IMR-90 (cell line): Measurements from ENCODE around the gene COPZ1. TPM values are rescaled to one million over a fixed set of nuclear protein-coding genes. Genes with fewer than 3 reads are reported as not detected.
A peak's percentile ranks its signal among the peaks of the same experiment; 100 is the strongest.

Experiments
- ATAC-seq: fragments of 200-7000 bp; cut with Tn5 transposase; 2 replicates; pipeline ENCODE4 v1.9.1; 2020; ENCODE audit warnings: low read depth, mild to moderate bottlenecking, moderate library complexity
- BruUV-seq: library from RNA; stranded (reverse); fragments of 400-500 nt; replicated peaks from 2 replicates; lab custom pipeline; 2021; lab: Mats Ljungman, UMichigan
- CTCF ChIA-PET: fragments of 300-600 bp; formaldehyde crosslinking; extraction: SDS; loops from one replicate; lab custom pipeline; 2021; ENCODE audit warnings: antibody characterized with exemption; lab: Yijun Ruan, JAX
- POLR2A ChIA-PET: fragments of 300-600 bp; sonication (Branson Sonifier 250); formaldehyde crosslinking; loops from one replicate; lab custom pipeline; 2022; ENCODE audit warnings: antibody characterized with exemption; ENCODE audit not compliant: unreplicated experiment; lab: Charles Lee
- DNase-seq: peaks from one replicate; pipeline ENCODE4 v3.0.0; 2013
- H2AFZ ChIP-seq: replicated peaks from 2 replicates; pipeline ENCODE3; 2013; ENCODE audit warnings: low read length, mild to moderate bottlenecking; ENCODE audit not compliant: poor library complexity
- H2AK5ac ChIP-seq: 2 replicates; pipeline ENCODE4 v1.6.1; 2013; ENCODE audit warnings: low read depth, low read length, inconsistent platforms
- H2AK9ac ChIP-seq: replicated peaks from 2 replicates; pipeline ENCODE3; 2013; ENCODE audit warnings: mild to moderate bottlenecking, low read depth, low read length, moderate library complexity; ENCODE audit not compliant: poor library complexity
- H2BK120ac ChIP-seq: 2 replicates; pipeline ENCODE4 v1.6.1; 2013; ENCODE audit warnings: low read depth, low read length, inconsistent platforms
- H2BK15ac ChIP-seq: 3 replicates; pipeline ENCODE4 v1.6.1; 2013; ENCODE audit warnings: low read depth, low read length, inconsistent platforms
- H2BK20ac ChIP-seq: 2 replicates; pipeline ENCODE4 v1.6.1; 2013; ENCODE audit warnings: low read depth, mild to moderate bottlenecking, inconsistent platforms, low read length, moderate library complexity
- H2BK5ac ChIP-seq: 2 replicates; pipeline ENCODE4 v1.6.1; 2013; ENCODE audit warnings: mild to moderate bottlenecking, low read depth, low read length, inconsistent platforms; ENCODE audit not compliant: poor library complexity, severe bottlenecking
- H3K14ac ChIP-seq: replicated peaks from 2 replicates; pipeline ENCODE4 v1.6.1; 2013; ENCODE audit warnings: low read depth, low read length, inconsistent platforms
- H3K18ac ChIP-seq: 2 replicates; pipeline ENCODE4 v1.6.1; 2013; ENCODE audit warnings: low read depth, low read length, control low read depth
- H3K23ac ChIP-seq: 2 replicates; pipeline ENCODE4 v1.6.1; 2013; ENCODE audit warnings: low read depth, low read length, inconsistent platforms
- H3K27ac ChIP-seq: 2 replicates; pipeline ENCODE4 v1.5.1; 2013; ENCODE audit warnings: mild to moderate bottlenecking, control low read depth, low read length; ENCODE audit not compliant: insufficient read depth
- H3K27me3 ChIP-seq: 2 replicates; pipeline ENCODE4 v1.6.1; 2013; ENCODE audit warnings: low read length; ENCODE audit not compliant: control insufficient read depth, insufficient read depth
- H3K36me3 ChIP-seq: 2 replicates; pipeline ENCODE4 v1.6.1; 2013; ENCODE audit warnings: low read length, mixed read lengths; ENCODE audit not compliant: control insufficient read depth, insufficient read depth
- H3K4ac ChIP-seq: 2 replicates; pipeline ENCODE4 v1.6.1; 2013; ENCODE audit warnings: low read depth, low read length, inconsistent platforms
- H3K4me1 ChIP-seq: 2 replicates; pipeline ENCODE4 v1.6.1; 2013; ENCODE audit warnings: low read length, mixed read lengths; ENCODE audit not compliant: control insufficient read depth, insufficient read depth
- H3K4me2 ChIP-seq: 2 replicates; pipeline ENCODE4 v1.6.1; 2013; ENCODE audit warnings: low read depth, mild to moderate bottlenecking, control low read depth, low read length, moderate library complexity
- H3K4me3 ChIP-seq: 2 replicates; pipeline ENCODE4 v1.5.1; 2013; ENCODE audit warnings: low read depth, mild to moderate bottlenecking, control low read depth, low read length, moderate library complexity; ENCODE audit not compliant: insufficient read depth
- H3K56ac ChIP-seq: 2 replicates; pipeline ENCODE4 v1.6.1; 2013; ENCODE audit warnings: low read length, inconsistent platforms; ENCODE audit not compliant: insufficient read depth; ENCODE audit errors: extremely low read depth
- H3K79me1 ChIP-seq, 2 experiments: 2 replicates each; pipeline ENCODE4 v1.6.1; 2013; ENCODE audit warnings: low read length in 2 of 2, inconsistent platforms in 1 of 2, low read depth in 1 of 2
- H3K9ac ChIP-seq: 2 replicates; pipeline ENCODE4 v1.6.1; 2013; ENCODE audit warnings: low read depth, low read length, control low read depth
- H3K9me1 ChIP-seq: 2 replicates; pipeline ENCODE4 v1.6.1; 2013; ENCODE audit warnings: low read length, inconsistent platforms; ENCODE audit not compliant: insufficient read depth
- H3K9me3 ChIP-seq: 2 replicates; pipeline ENCODE4 v1.6.1; 2013; ENCODE audit warnings: low read length; ENCODE audit not compliant: control insufficient read depth, insufficient read depth
- H4K20me1 ChIP-seq: 2 replicates; pipeline ENCODE4 v1.6.1; 2013; ENCODE audit warnings: low read length, inconsistent platforms; ENCODE audit not compliant: insufficient read depth
- H4K5ac ChIP-seq: 2 replicates; pipeline ENCODE4 v1.6.1; 2013; ENCODE audit warnings: mild to moderate bottlenecking, low read depth, low read length, control low read depth
- H4K8ac ChIP-seq, 2 experiments: 2 replicates each; pipeline ENCODE4 v1.6.1; 2013; ENCODE audit warnings: low read depth in 2 of 2, low read length in 2 of 2, control low read depth in 1 of 2, inconsistent platforms in 1 of 2
- H4K91ac ChIP-seq: 2 replicates; pipeline ENCODE4 v1.6.1; 2013; ENCODE audit warnings: low read depth, low read length, inconsistent platforms; ENCODE audit not compliant: insufficient read depth
- BHLHE40 ChIP-seq: fragments of 150-350 bp; IDR thresholded peaks from 2 replicates; pipeline ENCODE4 v1.6.1; 2016; ENCODE audit warnings: mild to moderate bottlenecking, low read depth, low read length
- CEBPB ChIP-seq: IDR thresholded peaks from 2 replicates; pipeline ENCODE4 v1.6.1; 2012; ENCODE audit warnings: low read depth, low read length, improper control_type of control experiment
- CHD1 ChIP-seq: IDR thresholded peaks from 2 replicates; pipeline ENCODE4 v1.6.1; 2012; ENCODE audit warnings: low read depth, low read length, improper control_type of control experiment
- FOS ChIP-seq: fragments of 150-350 bp; IDR thresholded peaks from 2 replicates; pipeline ENCODE4 v1.6.1; 2016; ENCODE audit warnings: low read depth, low read length
- MAFK ChIP-seq: IDR thresholded peaks from 2 replicates; pipeline ENCODE4 v1.6.1; 2012; ENCODE audit warnings: low read depth, low read length, improper control_type of control experiment
- MAZ ChIP-seq: IDR thresholded peaks from 2 replicates; pipeline ENCODE4 v1.6.1; 2012; ENCODE audit warnings: low read depth, mild to moderate bottlenecking, low read length, improper control_type of control experiment, moderate library complexity, borderline replicate concordance
- MXI1 ChIP-seq: IDR thresholded peaks from 2 replicates; pipeline ENCODE4 v1.6.1; 2012; ENCODE audit warnings: low read depth, mild to moderate bottlenecking, low read length, moderate library complexity, borderline replicate concordance
- NFE2L2 ChIP-seq: fragments of 150-350 bp; IDR thresholded peaks from 2 replicates; pipeline ENCODE4 v1.6.1; 2016; ENCODE audit warnings: low read depth, mild to moderate bottlenecking, low read length
- POLR2A ChIP-seq: IDR thresholded peaks from 2 replicates; pipeline ENCODE4 v1.6.1; 2012; ENCODE audit warnings: mild to moderate bottlenecking, low read depth, low read length
- RAD21 ChIP-seq: IDR thresholded peaks from 2 replicates; pipeline ENCODE4 v1.6.1; 2012; ENCODE audit warnings: low read length, improper control_type of control experiment
- RCOR1 ChIP-seq: IDR thresholded peaks from 2 replicates; pipeline ENCODE4 v1.6.1; 2012; ENCODE audit warnings: mild to moderate bottlenecking, low read length, improper control_type of control experiment; ENCODE audit not compliant: insufficient replicate concordance
- RFX5 ChIP-seq: IDR thresholded peaks from 2 replicates; pipeline ENCODE4 v1.8.0; 2012; ENCODE audit warnings: low read depth, mild to moderate bottlenecking, low read length, moderate library complexity
- SMC3 ChIP-seq: fragments of 150-350 bp; IDR thresholded peaks from 2 replicates; pipeline ENCODE4 v1.6.1; 2016; ENCODE audit warnings: low read depth, mild to moderate bottlenecking, antibody characterized with exemption, low read length, moderate library complexity
- WGBS, 2 experiments: methylation state at CpG; one replicate each; pipeline versions ENCODE4 v1.1.5 to v1.1.7; 2013; ENCODE audit warnings: missing lambda C conversion rate in 2 of 2; ENCODE audit not compliant: insufficient read length in 1 of 2; ENCODE audit errors: extremely low coverage in 2 of 2; 5-methylcytosine and 5-hydroxymethylcytosine counted together
- dilution Hi-C: fragments of 300-500 bp; cut with HindIII; formaldehyde crosslinking; loops from one replicate; pipeline ENCODE4 v1.14.3; 2018; ENCODE audit warnings: low sequenced_read_pairs; ENCODE audit not compliant: unreplicated experiment
- in situ Hi-C: fragments of 300-500 bp; cut with MboI; formaldehyde crosslinking; loops from 3 replicates; pipeline ENCODE4 v1.14.3; 2019; ENCODE audit warnings: low sequenced_read_pairs, inconsistent platforms, mixed read lengths
- intact Hi-C: fragments of 100-400 bp; cut with micrococcal nuclease; formaldehyde crosslinking; loops from 2 replicates; pipeline ENCODE4 v1.10.0; 2022
- polyA plus RNA-seq, 3 experiments: library from polyadenylated mRNA; depleted of rRNA; stranded (reverse); fragments of >200 nt; gene quantifications; 2 replicates each; pipeline ENCODE4 v1.2.3, GENCODE V29; 2012; ENCODE audit warnings: low replicate concordance in 1 of 3
- total RNA-seq: library from RNA; depleted of rRNA; stranded (reverse); fragments of >200 nt; gene quantifications from 2 replicates; pipeline ENCODE4 v1.2.3, GENCODE V29; 2012
- TF ChIP-seq, protein P1 (sequence below): conservative IDR thresholded peaks from 2 replicates; pipeline ENCODE4 v1.5.1; 2012; ENCODE audit warnings: mild to moderate bottlenecking, low read depth, low read length, improper control_type of control experiment
- TF ChIP-seq, protein P2 (sequence below): fragments of 150-350 bp; IDR thresholded peaks from 2 replicates; pipeline ENCODE4 v1.6.1; 2016; ENCODE audit warnings: low read depth, mild to moderate bottlenecking, low read length, moderate library complexity, borderline replicate concordance
- TF ChIP-seq, protein P3 (sequence below): fragments of 150-350 bp; IDR thresholded peaks from 2 replicates; pipeline ENCODE4 v1.6.1; 2017; ENCODE audit warnings: mild to moderate bottlenecking, antibody characterized with exemption, low read length, low read depth

COPZ1 gene
- total and polyA plus RNA-seq, 2 of the 4 experiments (the other 2 are of a cell fraction): 187 to 382 TPM

DNA sequence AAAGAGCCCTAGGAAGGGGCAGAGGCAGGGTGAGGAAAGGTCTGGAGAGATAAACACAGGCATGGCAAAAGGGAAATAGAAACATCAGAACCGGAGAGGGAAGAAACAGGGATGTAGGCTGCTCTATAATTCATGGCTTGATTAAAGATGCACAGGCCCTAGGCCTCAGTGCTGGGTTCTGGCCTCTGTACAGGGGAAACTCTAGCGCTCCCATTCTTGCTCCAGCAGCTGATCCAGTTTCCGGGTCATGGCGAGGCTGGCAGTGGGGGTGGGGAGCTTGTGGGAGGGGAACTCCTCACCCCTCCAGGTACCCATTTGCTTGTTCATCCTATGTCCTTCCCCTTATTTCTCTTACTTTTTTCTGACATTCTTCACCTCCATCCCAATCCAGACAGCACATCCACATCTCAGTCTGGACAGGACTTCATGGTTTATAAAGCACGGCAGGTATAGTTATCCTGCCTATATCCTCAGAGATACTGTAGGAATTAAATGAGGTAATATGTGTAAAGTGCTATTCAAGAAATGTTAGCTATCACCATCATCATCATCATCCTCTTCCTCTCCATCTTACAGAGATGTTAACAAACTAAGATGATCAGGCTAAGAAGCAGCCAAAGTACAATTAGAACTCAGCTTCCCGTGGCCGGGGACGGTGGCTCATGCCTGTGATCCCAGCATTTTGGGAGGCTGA lies 47.3 kb downstream of the COPZ1 start:
- H3K27ac ChIP-seq: no peak overlapping the region

More for the DNA sequence above, 47.3 kb downstream of the COPZ1 start:
- Histone ChIP-seq H2BK15ac (no peak overlapping the region), H3K18ac (no peak overlapping the region), H3K9me3 (no peaks in the 10 kb centered on the region), H3K27me3 (no peaks in the 10 kb centered on the region), H4K91ac (no peak overlapping the region), H2BK20ac (no peak overlapping the region), H3K4me1 (peaks cover 10% of the 10 kb centered on the region; the same call in 1 of the 2 replicates), H3K9me1 (no peaks in the 10 kb centered on the region; the same call in 1 of the 2 replicates), H2BK120ac (no peak overlapping the region), H2AK9ac (no peak overlapping the region), H2AK5ac (no peak overlapping the region), H4K20me1 (no peaks in the 10 kb centered on the region), H3K56ac (no peak overlapping the region), H3K9ac (no peak overlapping the region), H2BK5ac (no peak overlapping the region), H4K8ac (no peak overlapping the region), H3K14ac (no peak overlapping the region), H4K5ac (no peak overlapping the region), H2AFZ (peak overlapping the region; percentile 16), H3K23ac (no peak overlapping the region), H3K36me3 (peaks cover 1% of the 10 kb centered on the region; the same call in 1 of the 2 replicates), H3K4me3 (no peak overlapping the region), H3K4me2 (no peak overlapping the region), H3K4ac (no peak overlapping the region), H3K79me1 (no peaks in the 10 kb centered on the region)
- no peak for TF ChIP-seq RFX5
- TF ChIP-seq FOS: no peak
- no peak for TF ChIP-seq NFE2L2
- TF ChIP-seq POLR2A: no peak
- TF ChIP-seq RAD21: no peak
- TF ChIP-seq RCOR1: no peak
- no peak for TF ChIP-seq MAFK
- TF ChIP-seq CHD1: no peak
- TF ChIP-seq, protein P1, sequence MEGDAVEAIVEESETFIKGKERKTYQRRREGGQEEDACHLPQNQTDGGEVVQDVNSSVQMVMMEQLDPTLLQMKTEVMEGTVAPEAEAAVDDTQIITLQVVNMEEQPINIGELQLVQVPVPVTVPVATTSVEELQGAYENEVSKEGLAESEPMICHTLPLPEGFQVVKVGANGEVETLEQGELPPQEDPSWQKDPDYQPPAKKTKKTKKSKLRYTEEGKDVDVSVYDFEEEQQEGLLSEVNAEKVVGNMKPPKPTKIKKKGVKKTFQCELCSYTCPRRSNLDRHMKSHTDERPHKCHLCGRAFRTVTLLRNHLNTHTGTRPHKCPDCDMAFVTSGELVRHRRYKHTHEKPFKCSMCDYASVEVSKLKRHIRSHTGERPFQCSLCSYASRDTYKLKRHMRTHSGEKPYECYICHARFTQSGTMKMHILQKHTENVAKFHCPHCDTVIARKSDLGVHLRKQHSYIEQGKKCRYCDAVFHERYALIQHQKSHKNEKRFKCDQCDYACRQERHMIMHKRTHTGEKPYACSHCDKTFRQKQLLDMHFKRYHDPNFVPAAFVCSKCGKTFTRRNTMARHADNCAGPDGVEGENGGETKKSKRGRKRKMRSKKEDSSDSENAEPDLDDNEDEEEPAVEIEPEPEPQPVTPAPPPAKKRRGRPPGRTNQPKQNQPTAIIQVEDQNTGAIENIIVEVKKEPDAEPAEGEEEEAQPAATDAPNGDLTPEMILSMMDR: no peak
- TF ChIP-seq CEBPB: no peak
- TF ChIP-seq, protein P2, sequence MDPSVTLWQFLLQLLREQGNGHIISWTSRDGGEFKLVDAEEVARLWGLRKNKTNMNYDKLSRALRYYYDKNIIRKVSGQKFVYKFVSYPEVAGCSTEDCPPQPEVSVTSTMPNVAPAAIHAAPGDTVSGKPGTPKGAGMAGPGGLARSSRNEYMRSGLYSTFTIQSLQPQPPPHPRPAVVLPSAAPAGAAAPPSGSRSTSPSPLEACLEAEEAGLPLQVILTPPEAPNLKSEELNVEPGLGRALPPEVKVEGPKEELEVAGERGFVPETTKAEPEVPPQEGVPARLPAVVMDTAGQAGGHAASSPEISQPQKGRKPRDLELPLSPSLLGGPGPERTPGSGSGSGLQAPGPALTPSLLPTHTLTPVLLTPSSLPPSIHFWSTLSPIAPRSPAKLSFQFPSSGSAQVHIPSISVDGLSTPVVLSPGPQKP: no peak
- TF ChIP-seq SMC3: no peak
- TF ChIP-seq, protein P3, sequence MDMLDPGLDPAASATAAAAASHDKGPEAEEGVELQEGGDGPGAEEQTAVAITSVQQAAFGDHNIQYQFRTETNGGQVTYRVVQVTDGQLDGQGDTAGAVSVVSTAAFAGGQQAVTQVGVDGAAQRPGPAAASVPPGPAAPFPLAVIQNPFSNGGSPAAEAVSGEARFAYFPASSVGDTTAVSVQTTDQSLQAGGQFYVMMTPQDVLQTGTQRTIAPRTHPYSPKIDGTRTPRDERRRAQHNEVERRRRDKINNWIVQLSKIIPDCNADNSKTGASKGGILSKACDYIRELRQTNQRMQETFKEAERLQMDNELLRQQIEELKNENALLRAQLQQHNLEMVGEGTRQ: no peak
- TF ChIP-seq MXI1: no peak
- no peak for TF ChIP-seq MAZ
- no peak for TF ChIP-seq BHLHE40
- dilution Hi-C loops: no loop called here
- no CpG with 5 or more reads among the region's 8 CpGs for WGBS, 2 experiments
- BruUV-seq: no TSS peak
- in situ Hi-C loops: loop anchor here (10.0 kb wide), 1 partner anchor 377 kb away; no protein-coding TSS in a partner anchor
- DNase-seq (no peak), ATAC-seq (no peak)
- ChIA-PET CTCF (no interaction called here), POLR2A (no interaction called here)
- intact Hi-C loops: no loop called here
